ENCODE results near the gene LRRC28. TPM values are rescaled to one million over a fixed set of nuclear protein-coding genes. Genes with fewer than 3 reads are reported as not detected.

LRRC28 gene
- polyA plus RNA-seq, 1 of the 3 experiments (the other 2 are of a cell fraction), result 15.2 TPM

GRCh38 chr15:99396375-99396774 lies 145.1 kb downstream of the LRRC28 start (continued):
- TF ChIP-seq USF2 (IDR thresholded peaks at IDR 0.05; ENCODE audit: borderline replicate concordance, low read depth, low read length), result no peak
- TF ChIP-seq USF1 (IDR thresholded peaks at IDR 0.05; ENCODE audit: borderline replicate concordance, low read depth), result no peak
- TF ChIP-seq GATA2 (CRISPR knock-in tag; IDR thresholded peaks at IDR 0.05), result no peak
- no peak for TF ChIP-seq RFX5 (IDR thresholded peaks at IDR 0.05; ENCODE audit: low read length)
- no peak for TF ChIP-seq POLR2AphosphoS5 (IDR thresholded peaks at IDR 0.05; ENCODE audit: low read depth, low read length)
- no peak for TF ChIP-seq RAD21 (IDR thresholded peaks at IDR 0.05; ENCODE audit: low read length)
- TF ChIP-seq TCF12 (IDR thresholded peaks at IDR 0.05), result no peak

- H3K27me3 ChIP-seq (ENCODE audit: insufficient read depth), result no peaks in the 10 kb centered on the region
- no peak overlapping the region for H2AFZ ChIP-seq (ENCODE audit: low read depth)
- no peak overlapping the region for H3K27ac ChIP-seq (ENCODE audit: low read depth in 2 of 2, low read length in 1 of 2)
- H3K9ac ChIP-seq, result no peak overlapping the region
- H3F3A ChIP-seq (replicated peaks; ENCODE audit: insufficient read depth), result no peaks in the 10 kb centered on the region
- ChIA-PET POLR2A (no interaction called here), CTCF (interaction anchor here (0.9 kb wide), 1 partner anchor 113 kb away, joined by 3 read pairs; no protein-coding TSS in a partner anchor)
- H3K4me1 ChIP-seq (ENCODE audit: control insufficient read depth in 1 of 2, insufficient read depth in 2 of 2, low read depth in 1 of 2, low read length in 1 of 2), result peaks cover 0 to 14% of the 10 kb centered on the region in 2 experiments; a peak in 2 of 4 replicates
- no peaks in the 10 kb centered on the region for H3K9me2 ChIP-seq
- no peaks in the 10 kb centered on the region for H3K9me3 ChIP-seq
- H4K20me1 ChIP-seq (ENCODE audit: insufficient read depth), result no peaks in the 10 kb centered on the region
- no peak overlapping the region for H3K4me3 ChIP-seq (ENCODE audit: low read depth in 2 of 2, low read length in 1 of 2)
- TF ChIP-seq TAF1 (IDR thresholded peaks at IDR 0.05; ENCODE audit: borderline replicate concordance, low read depth, low read length), result no peak
- no peak for TF ChIP-seq GATA2 (CRISPR knock-in tag; IDR thresholded peaks at IDR 0.05)
- no peak for TF ChIP-seq REST (IDR thresholded peaks at IDR 0.05; ENCODE audit: low read depth, low read length)
- no peak for TF ChIP-seq FOSL2 (IDR thresholded peaks at IDR 0.05; ENCODE audit: borderline replicate concordance, low read depth)
- TF ChIP-seq IRF3 (IDR thresholded peaks at IDR 0.05; ENCODE audit: low read depth, low read length), result no peak
- TF ChIP-seq EP300 (IDR thresholded peaks at IDR 0.05; ENCODE audit: borderline replicate concordance in 1 of 2, low read depth in 1 of 2, low read length in 1 of 2), result no peak
- no peak for TF ChIP-seq MAX (IDR thresholded peaks at IDR 0.05; ENCODE audit: low read depth)
- TF ChIP-seq GABPA (IDR thresholded peaks at IDR 0.05; ENCODE audit: low read depth), result no peak
- TF ChIP-seq USF2 (IDR thresholded peaks at IDR 0.05; ENCODE audit: borderline replicate concordance, low read depth, low read length), result no peak
- TF ChIP-seq CTCF (IDR thresholded peaks at IDR 0.05), result no peak
- TF ChIP-seq RXRA (IDR thresholded peaks at IDR 0.05; ENCODE audit: borderline replicate concordance, low read depth), result no peak
- TF ChIP-seq EZH2phosphoT487 (IDR thresholded peaks at IDR 0.05; ENCODE audit: borderline replicate concordance, low read depth), result no peak
- TF ChIP-seq JUND (IDR thresholded peaks at IDR 0.05), result no peak
- 87% methylated on average over 5 of the region's 5 CpGs for WGBS (ENCODE audit: low lambda C conversion rate)
- no peak for DNase-seq
- H3K4me2 ChIP-seq, result no peak overlapping the region
- no peaks in the 10 kb centered on the region for H3K79me2 ChIP-seq (ENCODE audit: insufficient read depth)
- no peaks in the 10 kb centered on the region for H3K36me3 ChIP-seq (replicated peaks in 1 of 2; ENCODE audit: control insufficient read depth in 1 of 2, insufficient read depth in 2 of 2, low read length in 1 of 2)
These were observed 147.8 kb downstream of the LRRC28 start for GRCh38 chr15:99399061-99399460.
